AG08396 (cell line): ENCODE data around the gene E2F7.
A peak's percentile ranks its signal among the peaks of the same experiment; 100 is the strongest.

ENCODE experiments used
- DNase-seq: peaks from one replicate; pipeline ENCODE4 v3.0.0; 2012; ENCODE audit warnings: low spot score, mixed read lengths

Gene E2F7

GRCh38 chr12:77062846-77063461 is 2.4 kb downstream of the E2F7 start:
- DNase-seq: peak; percentile 76

DNA sequence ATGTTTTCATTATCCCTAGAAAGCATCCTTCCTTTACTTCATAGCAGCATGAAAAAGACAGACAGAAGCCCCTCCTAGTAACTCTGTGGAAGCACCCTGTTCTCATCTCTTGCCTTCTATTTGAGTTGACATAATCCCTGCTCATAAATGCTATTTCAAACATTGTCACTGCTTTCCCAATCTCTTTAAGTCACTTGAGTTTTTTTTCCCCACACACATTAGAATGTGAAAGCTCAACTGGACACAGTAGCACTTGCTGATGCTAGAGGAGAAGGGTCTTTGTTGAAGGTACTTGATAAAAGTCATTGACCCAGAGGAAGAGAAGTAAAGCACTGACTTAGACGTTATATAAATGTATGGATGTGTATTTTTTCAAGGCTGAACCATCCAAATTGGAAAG is 3.0 kb downstream of the E2F7 start:
- no peak for DNase-seq

GRCh38 chr12:77060883-77061240 is 4.5 kb downstream of the E2F7 start:
- DNase-seq: no peak

GRCh38 chr12:77060136-77060882 is 5.1 kb downstream of the E2F7 start:
- DNase-seq: no peak

GRCh38 chr12:77058740-77059139 is 6.6 kb downstream of the E2F7 start:
- DNase-seq: no peak

DNA sequence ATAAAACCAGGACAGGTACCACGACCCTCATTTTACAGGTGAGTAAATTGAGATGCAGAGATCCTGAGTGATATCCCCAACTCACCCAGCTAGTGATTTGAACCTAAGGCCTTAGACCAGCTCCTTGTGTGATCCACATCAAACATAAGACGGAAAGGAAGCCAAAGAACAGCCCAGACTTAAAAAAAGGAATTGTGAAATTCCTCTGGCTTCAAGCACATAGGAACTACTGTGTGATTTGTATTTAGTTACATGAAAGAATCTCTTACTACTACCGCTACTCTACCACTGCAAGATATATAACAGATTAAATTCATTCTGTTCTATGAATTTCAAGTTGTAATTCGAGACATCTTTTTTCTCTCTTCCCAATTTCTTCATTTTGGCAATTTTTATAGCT is 10.5 kb downstream of the E2F7 start:
- no peak for DNase-seq

GRCh38 chr12:77053259-77053658 is 12.1 kb downstream of the E2F7 start:
- DNase-seq: no peak

- peak; percentile 42 for DNase-seq
Measured at GRCh38 chr12:77049767-77050353, 15.5 kb downstream of the E2F7 start.

- no peak for DNase-seq
Measured at GRCh38 chr12:77047341-77048109, 17.8 kb downstream of the E2F7 start.

DNA sequence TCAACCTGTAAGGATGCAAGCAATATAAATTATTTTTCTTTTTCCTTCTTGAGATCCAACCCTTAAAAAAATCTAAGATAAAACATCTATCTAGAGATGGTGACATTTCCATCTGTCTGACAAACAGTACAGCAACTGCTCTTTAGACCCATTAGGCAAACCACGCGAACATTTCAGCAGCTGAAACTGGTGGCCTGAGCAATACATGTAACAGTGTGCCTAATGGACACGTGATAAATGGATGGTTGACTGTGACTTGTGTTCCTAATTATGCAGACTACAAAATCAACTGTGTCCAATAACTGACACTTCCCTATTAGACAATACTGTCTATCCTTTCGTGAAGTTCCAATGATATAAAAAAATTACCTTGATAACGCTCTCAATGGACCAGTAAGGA is 18.9 kb downstream of the E2F7 start:
- no peak for DNase-seq

GRCh38 chr12:77045183-77045582 is 20.2 kb downstream of the E2F7 start:
- no peak for DNase-seq

DNA sequence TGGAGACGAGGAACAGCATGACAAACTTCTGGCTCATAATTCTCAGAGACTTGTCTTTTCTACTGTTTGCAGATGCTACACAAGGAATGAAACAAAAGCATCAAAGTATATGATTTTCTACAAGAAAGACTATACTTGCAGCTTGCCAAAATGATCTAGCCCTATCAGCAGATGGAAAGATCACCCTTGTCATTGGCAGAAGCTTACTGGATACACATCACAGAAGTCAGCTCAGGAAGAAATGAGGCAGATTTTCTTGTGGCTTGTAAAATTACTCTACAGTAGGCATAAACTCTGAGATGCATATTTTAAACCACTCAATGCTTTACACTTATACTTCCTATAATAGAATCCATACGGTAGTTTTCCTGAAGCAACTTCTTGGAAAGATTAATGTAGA is 20.6 kb downstream of the E2F7 start:
- DNase-seq: no peak

GRCh38 chr12:77042833-77043232 is 22.5 kb downstream of the E2F7 start:
- no peak for DNase-seq

DNA sequence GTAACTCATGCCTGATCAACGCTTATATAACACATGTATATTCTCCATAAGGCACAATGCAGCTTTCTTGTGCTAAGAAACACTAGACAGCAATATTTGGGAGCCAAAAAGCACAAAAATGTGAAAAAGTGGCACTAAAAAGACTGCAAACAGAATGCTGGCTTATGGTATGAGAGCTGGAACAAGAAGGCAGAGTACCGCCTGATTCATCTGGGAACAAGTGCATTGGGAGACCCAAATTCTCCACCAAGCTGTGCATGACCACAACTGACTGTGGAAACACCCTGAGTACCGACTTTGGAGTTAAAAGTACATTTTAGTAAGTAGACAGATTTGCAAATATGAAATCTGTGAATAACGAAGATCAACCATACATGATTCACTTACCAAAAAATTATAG is 25.1 kb downstream of the E2F7 start:
- DNase-seq: no peak

GRCh38 chr12:77035226-77035625 is 30.1 kb downstream of the E2F7 start:
- DNase-seq: no peak

GRCh38 chr12:77033658-77034536 is 31.5 kb downstream of the E2F7 start:
- no peak for DNase-seq

DNA sequence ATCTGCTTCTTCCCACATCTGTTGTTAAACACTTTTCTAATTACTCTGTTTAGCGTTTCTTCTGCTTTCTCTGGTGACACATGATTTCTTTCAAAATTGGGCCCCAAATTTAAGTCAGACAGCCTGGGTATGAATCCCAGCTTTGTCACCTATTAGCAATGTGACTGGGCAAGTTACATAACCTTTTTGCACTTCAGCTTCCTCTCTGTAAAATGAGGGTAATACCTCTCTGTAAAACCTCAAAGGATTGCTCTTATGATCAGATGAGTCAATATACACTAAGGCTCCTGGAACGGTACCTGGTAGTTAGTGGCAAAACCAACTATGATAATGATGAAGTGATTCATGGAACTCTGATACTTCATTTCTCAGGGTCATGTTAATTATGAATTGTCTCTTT is 33.0 kb downstream of the E2F7 start:
- no peak for DNase-seq

DNA sequence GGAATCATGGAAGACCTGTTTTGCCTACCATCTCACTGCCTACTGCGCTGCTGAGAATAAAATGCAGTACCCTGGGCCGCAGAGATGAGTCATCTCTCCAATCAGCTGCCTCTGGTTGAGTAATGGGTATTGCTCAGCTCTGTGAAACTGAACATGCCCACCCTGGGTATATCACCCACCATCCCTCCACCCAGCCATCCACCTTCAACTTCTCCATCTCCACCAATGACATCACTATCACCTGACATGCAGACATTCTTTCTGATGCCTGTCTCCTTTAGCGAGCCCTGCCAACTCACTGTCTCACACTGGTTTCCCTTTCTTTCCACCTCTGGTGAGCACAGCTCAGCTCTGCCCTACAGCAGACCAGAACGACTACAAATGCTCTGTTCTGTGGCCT is 33.6 kb downstream of the E2F7 start:
- DNase-seq: peak; percentile 35

DNA sequence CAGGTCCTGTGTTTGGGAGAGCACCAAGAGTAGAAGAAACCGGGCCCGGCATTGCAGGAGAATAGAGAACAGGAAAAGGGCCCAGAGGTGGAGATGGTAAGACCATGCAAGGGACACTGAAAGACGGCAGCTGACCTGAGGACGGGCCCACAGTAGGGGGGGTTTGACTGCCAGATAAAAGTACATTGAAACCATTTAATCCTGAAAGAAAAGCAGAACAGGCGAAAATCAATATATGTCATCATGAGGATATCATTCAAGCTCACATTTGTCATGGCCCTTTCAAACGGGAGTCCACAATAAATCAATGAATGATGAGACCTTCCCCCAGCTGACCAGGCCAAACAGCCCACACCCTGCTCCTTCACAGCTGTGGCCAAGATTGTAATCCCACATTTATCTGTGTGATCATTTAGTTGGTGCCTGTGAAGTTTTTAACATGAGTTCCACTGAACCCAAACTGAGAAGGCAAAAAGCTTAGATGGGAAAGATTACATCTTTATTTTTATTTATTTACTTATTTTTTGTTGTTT is 39.5 kb downstream of the E2F7 start:
- DNase-seq: no peak

GRCh38 chr12:77023501-77023900 is 41.9 kb downstream of the E2F7 start:
- DNase-seq: no peak

DNA sequence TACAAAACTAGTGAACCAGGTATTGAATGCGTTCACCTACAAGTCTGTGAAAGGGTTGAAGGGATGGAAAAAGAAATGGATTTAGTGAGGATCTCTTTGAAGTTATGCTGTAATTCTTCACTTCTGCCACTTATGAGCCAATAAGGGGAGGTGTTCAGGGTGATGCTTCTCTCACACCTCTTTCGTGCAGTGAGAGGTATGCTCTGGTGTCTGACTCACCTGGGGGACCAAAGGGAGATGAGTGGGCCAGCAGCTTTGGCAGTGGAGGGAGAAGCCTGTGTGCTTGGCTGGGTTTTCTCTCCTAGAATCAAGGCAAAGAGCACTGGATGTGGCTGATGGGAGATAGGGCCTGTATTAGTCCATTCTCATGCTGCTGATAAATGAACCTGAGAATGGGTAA is 45.4 kb downstream of the E2F7 start:
- no peak for DNase-seq

- no peak for DNase-seq
Measured at GRCh38 chr12:77016606-77017005, 48.8 kb downstream of the E2F7 start.
